SW 1271 (cell line): ENCODE data around the gene VARS1.
"Not testable (repeated sequence)": the region's sequence is repeated elsewhere in the genome, so short reads cannot be mapped to it uniquely, and the experiment has no call there.

Experiments used
- DNase-seq, 2 experiments: peaks; one replicate each; lab custom pipeline; 2025; lab: John Stamatoyannopoulos, UW

The VARS1 gene

DNA sequence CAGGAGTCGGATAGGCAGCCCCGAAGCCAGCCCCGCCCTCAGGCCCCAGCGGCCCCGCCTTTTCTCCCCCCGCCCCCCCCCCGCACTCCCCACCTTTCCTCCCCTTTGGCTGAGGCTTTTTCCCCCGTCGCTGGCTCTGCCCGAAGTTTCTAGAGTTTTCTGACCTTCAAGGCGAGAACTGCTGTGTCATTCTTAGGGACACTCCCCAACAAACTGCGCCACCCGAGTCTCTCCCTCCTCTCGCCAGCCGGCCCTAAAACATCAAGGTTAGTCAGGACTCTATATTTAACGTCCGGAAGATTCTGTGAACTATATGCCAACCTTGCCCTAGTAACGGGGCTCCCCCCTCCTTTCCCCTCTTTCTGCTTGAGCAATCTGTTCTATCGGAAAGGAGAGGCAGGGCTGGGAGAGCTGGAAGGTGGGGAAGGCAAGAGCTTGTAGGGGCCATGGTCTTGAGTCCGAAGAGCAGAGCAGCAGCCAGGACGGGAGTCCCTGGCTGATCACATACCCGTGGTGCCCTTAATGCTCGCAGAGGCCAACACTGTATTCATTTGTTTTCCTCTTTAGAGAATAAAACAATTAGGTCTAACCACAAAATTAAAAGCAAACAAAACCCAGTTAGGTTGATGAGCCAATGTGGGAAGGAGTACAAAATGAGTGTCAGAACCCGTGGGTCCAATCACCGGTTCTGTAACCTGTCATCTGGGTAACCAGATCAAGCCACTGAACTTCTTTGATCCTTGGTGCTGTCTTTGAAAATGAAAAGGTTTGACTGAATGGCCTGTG, 26.7 kb upstream of the VARS1 start:
- peak; percentile 48 to 79 for DNase-seq

DNA sequence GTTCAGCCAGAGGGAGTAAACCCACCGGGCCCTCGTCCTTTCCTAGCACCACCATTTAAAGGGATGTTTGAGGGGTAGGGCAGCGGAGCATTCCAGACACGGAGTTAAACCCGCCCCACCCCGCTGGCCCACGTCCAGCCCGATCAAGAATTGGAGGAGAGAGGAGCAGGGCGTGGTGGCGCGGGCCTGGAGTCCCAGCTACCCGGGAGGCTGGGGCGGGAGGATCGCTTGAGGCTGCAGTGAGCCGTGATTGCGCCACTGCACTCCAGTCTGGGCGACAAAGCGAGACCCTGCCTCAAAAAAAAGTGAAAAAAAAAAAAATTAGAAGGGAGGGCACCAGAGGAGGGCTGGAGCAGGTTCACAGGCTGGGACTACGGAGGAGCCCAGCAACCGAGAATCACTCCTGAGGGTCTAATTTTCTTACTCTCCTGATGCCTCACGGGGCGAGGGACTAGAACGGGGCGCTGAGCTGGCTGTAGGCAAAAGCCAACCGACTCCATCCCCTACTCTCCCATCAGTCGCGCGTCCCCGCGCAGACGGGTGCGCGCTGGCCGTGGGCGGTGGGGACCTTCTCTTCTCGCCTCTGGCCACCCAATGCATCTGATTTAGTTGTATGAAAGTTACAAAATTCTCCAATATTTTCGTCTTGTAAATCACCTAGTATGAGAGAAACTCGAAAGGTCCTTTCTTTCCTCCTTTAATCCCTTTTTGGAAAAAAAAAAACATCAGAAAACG, 25.9 kb upstream of the VARS1 start:
- peak in 1 of 2 experiments; percentile 79 for DNase-seq

DNA sequence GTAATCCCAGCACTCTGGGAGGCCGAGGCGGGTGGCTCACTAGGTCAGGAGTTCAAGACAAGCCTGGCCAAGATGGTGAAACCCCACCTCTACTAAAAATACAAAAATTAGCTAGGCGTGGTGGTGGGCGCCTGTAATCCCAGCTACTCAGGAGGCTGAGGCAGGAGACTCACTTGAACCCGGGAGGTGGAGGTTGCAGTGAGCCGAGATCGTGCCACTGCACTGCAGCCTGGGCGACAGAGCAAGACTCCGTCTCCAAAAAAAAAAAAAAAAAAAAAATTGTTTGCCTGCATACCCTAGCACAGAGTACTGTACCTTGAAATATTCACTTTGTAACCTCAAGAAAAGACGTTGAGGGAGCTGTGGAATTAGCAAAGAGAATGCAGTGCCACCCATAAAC, 24.8 kb upstream of the VARS1 start:
- not testable (repeated sequence) for DNase-seq

DNA sequence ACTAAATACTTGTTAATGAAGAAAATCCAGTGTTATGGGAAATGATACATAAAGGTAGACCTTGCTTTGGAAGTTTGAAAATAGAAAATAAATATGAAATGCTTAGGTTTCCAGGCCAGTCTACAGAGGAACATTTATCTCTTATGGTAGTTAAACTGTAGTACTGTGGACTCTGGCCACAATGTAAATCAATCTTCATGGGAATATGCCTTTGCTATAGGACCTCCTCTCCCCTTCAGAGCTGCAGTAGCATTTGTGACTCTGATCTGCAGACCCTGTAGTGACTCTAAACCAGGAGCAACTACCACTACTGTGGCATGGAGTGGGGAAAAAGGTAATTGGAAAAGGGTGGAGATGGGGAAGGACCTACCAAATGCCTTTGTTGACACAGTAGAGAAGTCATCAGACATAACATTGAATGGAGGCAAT, 24.3 kb upstream of the VARS1 start:
- no peak for DNase-seq

DNA sequence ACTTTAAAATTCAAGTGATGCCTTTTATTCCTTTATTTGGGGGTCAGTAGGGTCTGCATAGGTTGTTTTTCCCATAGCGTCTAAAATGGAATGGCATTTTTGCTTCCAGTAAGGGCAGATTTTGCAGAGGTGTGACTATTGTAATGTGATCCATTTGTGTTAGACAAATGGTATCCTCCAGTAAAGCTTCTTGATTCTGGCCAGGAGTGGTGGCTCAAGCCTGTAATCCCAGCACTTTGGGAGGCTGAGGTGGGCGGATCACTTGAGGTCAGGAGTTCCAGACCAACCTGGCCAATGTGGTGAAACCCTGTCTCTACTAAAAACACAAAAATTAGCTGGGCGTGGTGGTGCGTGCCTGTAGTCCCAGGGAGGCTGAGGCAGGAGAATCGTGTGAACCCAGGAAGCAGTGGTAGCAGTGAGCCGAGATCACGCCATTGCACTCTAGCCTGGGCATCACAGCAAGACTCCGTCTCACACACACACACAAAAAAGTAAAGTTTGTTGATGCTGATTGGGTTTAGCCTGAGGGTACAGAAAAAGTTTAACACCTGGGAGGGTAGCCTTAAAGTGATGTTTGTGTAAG, 22.5 kb upstream of the VARS1 start:
- not testable (repeated sequence) for DNase-seq

DNA sequence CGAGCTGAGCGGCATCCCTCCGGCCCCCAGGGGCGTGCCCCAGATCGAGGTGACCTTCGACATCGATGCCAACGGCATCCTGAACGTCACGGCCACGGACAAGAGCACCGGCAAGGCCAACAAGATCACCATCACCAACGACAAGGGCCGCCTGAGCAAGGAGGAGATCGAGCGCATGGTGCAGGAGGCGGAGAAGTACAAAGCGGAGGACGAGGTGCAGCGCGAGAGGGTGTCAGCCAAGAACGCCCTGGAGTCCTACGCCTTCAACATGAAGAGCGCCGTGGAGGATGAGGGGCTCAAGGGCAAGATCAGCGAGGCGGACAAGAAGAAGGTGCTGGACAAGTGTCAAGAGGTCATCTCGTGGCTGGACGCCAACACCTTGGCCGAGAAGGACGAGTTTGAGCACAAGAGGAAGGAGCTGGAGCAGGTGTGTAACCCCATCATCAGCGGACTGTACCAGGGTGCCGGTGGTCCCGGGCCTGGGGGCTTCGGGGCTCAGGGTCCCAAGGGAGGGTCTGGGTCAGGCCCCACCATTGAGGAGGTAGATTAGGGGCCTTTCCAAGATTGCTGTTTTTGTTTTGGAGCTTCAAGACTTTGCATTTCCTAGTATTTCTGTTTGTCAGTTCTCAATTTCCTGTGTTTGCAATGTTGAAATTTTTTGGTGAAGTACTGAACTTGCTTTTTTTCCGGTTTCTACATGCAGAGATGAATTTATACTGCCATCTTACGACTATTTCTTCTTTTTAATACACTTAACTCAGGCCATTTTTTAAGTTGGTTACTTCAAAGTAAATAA, 21.8 kb upstream of the VARS1 start:
- DNase-seq: peak in 1 of 2 experiments; percentile 36

DNA sequence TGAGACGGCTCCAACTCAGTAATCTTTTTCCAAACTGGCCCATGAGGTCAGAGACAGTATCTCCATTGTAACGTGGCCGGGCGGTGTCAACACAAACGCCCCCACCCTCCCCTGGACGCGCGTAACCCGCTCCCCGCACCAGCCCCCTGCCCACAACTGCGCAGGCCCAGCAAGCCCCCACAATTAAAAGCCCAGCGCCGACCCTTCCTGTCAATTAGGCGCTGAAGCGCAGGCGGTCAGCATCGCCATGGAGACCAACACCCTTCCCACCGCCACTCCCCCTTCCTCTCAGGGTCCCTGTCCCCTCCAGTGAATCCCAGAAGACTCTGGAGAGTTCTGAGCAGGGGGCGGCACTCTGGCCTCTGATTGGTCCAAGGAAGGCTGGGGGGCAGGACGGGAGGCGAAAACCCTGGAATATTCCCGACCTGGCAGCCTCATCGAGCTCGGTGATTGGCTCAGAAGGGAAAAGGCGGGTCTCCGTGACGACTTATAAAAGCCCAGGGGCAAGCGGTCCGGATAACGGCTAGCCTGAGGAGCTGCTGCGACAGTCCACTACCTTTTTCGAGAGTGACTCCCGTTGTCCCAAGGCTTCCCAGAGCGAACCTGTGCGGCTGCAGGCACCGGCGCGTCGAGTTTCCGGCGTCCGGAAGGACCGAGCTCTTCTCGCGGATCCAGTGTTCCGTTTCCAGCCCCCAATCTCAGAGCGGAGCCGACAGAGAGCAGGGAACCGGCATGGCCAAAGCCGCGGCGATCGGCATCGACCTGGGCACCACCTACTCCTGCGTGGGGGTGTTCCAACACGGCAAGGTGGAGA, 19.7 kb upstream of the VARS1 start, which contains the start of the genes HSPA1A and HSPA1L:
HSPA1A (plus strand) TSS at position 519 of the 814 bp plus-strand sequence; CDS start at position 733, 214 bp downstream.
HSPA1L (minus strand) TSS at position 259 of the 814 bp plus-strand sequence. CDS start 3,311 bp downstream, outside the sequence.
- DNase-seq: peak; percentile 98 to 99

DNA sequence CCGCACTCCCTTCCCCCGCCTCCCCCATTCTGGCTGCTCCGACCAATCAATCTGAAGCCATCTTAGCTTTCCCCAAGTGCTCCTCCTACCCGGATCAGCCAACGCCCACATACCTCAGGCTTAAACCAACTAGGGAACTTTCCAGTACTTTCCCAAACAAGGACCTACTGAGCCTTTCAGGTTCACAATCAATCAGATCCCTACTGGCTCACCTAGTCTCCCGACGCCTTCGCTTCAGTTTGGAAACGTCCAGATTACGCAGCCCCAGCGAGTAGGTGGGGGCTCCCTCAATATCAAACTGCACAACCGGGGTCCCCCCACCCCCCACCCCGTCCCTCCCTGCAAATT, 19.1 kb upstream of the VARS1 start:
- DNase-seq: peak; percentile 91 to 97

DNA sequence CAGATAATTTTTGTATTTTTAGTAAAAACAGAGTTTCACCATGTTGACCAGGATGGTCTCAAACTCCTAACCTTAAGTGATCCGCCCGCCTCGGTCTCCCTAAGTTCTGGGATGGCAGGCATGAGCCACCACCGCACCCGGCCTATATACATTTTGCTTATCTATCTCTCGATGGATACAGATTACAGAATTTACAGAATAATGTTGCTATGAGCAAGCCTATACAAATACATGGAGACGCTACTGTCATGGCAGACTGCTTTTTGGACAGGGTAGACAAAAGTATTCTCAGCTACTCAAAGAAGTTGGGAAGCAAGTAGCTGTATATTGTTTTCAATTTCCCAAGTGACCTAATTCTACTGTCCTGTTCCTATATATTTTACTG, 17.9 kb upstream of the VARS1 start:
- no peak for DNase-seq

DNA sequence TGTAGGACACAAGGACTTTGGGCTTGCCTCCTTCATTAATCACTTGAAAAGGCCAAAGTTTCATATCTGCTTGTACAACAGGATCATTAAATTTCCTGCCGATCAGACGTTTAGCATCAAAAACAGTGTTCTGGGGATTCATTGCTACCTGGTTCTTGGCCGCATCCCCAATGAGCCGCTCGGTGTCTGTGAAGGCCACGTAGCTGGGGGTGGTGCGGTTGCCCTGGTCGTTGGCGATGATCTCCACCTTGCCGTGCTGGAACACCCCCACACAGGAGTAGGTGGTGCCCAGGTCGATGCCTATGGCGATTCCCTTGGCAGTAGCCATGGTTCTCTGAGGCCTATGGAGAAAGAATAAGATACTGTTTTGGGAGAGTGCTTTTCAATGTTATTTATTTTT, 16.1 kb upstream of the VARS1 start:
- DNase-seq: no peak

DNA sequence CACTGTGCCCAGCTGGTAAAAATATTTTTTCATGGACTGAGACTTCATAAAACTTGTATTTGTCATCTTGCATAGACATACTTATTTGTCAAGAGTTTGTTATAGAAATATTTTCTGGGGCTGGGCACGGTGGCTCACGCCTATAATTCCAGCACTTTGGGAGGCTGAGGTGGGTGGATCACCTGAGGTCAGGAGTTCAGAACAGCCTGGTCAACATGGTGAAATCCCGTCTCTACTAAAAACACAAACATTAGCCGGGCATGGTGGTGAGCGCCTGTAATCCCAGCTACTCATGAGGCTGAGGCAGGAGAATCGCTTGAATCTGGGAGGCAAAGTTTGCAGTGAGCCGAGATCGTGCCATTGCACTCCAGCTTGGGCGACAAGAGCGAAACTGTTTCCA, 13.0 kb upstream of the VARS1 start:
- DNase-seq: not testable (repeated sequence)

DNA sequence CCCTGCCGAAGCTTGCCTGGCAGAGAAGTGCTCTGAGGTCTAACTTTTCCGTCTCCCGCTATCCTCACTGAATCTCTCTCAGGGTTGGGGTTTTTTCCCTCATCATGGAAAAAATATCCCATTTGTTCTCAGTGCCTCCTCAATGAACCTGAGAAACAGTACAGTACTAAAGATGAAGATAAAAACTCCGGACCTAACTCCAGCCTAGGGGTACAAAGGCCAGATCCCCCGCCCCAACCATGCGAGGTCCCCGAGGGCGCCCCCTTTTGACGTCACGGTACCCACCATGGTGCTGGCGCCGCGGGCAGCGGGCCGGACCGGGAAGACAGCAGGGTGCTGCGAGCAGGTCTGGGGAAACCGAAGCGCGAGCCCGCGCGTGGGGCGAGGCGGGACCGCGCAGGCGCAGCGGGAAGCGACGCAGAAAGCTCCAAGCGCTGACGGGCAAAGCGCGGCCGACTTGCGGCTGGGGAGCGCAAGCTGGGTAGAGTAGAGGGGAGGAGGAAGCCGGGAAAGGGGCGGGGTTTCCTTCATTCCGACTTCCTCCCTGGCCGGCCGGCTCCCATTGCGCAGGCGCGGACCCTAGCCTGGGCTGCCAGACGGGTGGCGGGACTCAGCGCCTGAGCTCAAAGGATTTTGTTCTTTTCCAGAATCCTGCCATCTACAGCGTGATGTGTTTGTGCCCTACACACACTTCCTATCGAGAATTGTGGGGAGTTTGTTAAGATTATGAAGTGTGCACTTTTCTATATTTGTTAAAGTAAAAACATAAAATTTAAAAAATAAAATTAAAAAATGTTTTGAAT, 11.1 kb upstream of the VARS1 start, which contains the start of gene LSM2:
LSM2 (minus strand) TSS at position 497 of the 803 bp plus-strand sequence; CDS start at position 288, 209 bp downstream.
- DNase-seq: peak; percentile 84 to 94

DNA sequence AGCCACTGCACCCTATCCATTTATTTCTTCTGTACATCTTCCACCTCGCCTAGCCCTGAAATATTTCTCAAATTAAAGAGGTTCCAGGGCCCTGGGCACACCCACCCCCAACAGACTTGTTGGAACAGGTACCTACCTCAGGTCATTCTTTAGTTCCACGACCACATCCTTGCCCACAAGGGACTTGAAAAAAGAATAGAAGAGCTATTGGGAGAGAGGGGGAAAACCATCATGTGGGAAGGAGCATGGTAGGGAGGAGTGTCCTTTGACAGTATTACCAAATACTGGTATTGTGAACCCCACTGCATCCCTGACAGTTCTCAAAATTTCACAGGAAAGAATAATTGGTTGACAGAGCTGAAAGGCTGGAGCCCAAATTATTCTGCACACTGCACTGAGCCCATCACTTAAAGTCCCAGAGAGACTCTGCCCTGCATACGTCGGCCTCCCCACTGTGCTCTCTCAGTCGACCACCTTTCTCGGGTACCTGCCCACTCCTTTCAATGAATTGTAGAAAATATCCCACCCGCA, 10.5 kb upstream of the VARS1 start:
- no peak for DNase-seq

DNA sequence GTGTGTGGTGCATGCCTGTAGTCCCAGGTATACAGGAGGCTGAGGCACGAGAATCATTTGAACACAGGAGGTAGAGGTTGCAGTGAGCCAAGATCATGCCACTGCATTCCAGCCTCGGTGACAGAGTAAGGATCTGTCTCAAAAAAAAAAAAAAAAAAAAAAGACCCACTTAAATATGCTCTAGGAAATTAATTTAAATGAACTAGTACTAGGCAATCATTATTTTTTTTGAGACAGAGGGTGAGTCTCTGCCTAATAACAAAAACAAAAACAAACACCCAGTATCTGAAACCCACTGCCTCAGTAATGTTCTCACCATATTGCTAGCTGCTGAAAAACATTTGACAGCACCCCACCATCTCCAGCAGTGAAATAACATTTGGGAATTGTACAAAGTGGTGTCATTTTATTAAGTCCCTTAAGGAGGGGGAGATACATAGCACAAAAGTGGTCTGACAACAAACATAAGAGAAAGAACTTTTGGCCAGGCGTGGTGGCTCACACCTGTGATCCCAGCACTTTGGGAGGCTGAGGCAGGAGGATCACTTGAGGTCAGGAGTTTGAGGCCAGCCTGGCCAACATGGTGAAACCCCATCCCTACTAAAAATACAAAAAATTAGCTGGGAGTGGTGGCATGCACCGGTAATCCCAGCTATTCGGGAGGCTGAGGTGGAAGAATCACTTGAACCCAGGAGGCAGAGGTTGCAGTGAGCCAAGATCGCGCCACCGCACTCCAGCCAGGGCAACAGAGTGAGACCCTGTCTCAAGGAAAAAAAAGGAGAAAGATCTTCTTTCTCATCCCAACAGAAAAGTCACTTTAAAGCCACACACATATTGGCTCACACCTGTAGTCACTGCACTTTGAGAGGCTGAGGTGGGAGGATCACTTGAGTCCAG, 5.7 kb upstream of the VARS1 start:
- DNase-seq: not testable (repeated sequence)

DNA sequence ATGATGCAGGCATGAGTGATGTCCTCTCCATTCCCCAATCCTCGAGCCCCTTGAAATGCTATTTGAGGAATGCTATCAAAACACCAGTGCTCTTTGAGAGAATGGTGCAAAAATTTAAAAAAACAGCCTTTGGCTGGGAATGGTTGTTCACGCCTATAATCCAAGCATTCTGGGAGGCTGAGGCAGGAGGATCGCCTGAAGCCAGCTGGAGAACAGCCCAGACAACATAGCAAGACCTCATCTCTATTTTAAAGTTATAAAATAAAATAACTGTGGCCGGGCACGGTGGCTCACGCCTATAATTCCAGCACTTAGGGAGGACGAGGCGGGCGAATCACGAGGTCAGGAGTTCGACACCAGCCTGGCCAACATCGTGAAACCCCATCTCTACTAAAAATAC, 4.2 kb upstream of the VARS1 start:
- DNase-seq: no peak

DNA sequence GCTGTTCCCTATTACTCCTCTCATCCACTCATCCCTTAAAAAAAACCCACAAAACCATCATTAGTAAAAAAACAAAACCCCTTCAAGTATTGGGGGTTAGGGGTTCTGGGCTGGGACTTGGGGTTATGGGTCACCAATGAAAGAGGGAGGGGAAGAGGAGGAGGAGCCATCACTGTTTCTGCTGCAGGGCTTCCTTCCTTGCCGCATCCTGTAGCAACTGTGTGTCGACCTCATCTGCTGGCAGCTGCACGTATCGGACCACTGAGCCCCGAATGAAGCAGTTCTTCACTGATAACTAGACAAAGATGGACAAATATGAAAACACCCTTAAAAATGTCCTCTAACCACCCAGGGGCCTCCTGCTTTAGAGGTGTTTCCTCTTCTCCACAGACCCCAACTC, 2.0 kb upstream of the VARS1 start:
- DNase-seq: no peak

DNA sequence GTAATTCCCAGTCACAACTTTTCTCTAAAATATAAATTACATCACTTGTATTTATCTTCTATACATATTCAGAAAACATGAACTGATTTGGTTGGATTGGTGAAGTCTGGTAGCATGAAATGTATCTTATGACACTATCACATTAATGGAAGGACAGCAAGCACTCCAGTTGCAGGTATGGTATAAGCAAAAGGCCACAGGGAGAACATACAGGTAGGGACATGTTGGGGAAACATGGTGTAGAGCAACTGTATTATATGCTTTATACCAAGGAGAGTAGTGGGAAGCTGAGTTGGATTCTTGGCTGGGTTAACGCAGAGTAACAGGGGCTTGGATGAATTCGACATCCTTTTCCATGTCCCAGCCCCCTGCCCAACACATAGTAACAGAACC, 1.4 kb upstream of the VARS1 start:
- DNase-seq: no peak

DNA sequence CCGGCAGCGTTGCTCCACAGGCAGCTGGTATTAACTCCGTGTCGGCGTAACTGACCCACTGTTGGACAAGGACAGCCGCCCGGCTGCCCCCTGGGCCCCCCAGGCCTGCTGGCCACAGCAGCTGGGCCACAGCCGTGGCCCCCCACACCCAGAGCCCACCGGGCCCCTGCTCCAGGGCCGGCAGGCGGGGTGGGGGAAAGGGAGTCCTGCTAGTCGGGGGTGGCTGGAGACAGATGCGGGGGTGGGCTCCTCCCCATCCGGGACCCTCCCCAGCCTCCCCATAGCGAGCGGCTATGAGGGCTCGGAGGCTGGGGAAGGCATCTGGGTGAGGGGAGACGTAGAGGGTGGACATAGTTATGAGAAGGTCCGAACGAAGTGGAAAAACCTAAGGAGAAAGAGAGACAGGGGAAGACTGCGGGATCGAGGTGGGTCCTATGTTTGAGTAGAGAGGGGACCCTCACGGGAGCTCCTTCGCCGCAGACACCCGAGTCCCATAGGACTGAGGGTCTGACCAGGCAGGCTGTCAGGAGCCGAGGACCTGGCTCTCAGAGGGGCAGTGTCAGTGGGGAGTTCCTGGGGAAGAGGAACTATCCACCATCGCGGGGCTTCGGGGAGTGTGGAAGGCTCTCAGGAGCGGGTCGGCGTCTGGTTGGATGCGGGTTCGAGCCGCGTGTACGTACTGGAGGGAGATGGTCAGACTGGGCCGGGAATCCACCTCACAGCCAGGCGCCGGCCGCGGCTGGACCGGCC, 511 bp downstream of the VARS1 start:
- no peak for DNase-seq
